ENCODE results near the gene HTT.

HTT gene

DNA sequence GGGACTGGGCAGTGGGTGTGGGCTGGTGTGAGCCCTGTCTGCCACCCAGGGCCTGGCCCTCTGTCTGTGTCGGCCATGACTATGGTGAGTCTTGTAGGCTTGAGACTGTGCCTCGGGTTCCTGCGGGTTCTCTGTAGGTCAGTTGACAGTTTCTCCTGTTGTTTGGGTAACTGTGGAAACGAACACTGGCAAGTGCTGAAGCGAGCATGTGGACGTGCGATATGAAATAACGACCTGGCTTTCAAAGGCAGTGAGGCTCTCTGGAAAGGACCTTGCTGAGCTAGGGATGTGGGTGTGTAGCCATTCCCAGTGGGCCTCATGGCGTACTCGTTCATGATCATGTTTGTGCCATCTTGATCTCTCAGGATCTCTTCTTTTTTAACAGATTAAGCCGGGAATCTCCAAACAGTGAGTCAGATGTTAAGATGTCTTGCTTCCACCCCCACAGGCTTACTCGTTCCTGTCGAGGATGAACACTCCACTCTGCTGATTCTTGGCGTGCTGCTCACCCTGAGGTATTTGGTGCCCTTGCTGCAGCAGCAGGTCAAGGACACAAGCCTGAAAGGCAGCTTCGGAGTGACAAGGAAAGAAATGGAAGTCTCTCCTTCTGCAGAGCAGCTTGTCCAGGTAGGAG lies 41.3 kb downstream of the HTT start:
- Mint-ChIP-seq H3K36me3 (ENCODE audit: low read depth) (peaks cover 29% of the 10 kb centered on the region), H3K27me3 (ENCODE audit: low read depth) (no peaks in the 10 kb centered on the region), H3K4me1 (ENCODE audit: low read depth) (peaks cover 2% of the 10 kb centered on the region), H3K27ac (no peak overlapping the region), H3K9me3 (no peaks in the 10 kb centered on the region), H3K4me3 (no peak overlapping the region)

DNA sequence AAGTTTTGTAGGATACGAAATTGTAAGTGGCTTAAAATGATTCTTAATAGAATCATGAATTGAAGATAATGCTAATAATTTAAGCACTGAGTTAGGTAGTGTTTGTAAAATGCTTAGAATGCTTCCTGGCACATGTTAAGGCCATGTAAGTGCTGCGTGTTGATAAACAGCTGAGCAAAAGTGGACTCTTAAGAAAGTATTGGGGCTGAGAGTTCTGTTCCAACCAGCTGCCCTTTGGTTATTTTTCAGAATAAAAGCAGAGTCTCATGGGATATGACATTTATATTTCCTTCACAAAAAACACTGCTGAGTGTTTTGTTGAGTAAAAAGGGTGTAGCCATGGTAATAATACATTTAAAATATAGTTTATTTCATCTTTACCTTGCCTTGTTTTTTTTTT lies 42.5 kb downstream of the HTT start:
- peaks cover 26% of the 10 kb centered on the region for H3K36me3 Mint-ChIP-seq (ENCODE audit: low read depth)

DNA sequence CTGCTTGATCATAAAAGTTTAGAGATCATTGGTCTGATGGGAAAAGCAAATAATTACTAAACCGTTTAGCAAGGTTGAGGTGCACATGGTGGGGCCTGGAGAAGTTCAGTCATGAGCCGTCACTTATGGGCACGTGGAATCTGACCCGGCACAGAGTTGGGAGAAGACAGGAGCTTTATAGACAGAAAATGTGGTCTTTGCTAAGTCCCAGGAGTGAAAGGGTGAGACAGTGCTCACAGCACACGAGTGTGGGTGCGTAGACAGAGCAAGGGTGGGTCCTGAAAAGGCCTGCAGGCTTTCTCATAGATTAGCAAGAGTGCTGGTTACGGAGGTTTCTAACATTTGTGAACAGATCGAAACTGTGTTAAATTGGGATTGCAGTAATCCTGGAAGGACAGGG lies 43.8 kb downstream of the HTT start:
- Mint-ChIP-seq H3K36me3 (ENCODE audit: low read depth) (peaks cover 29% of the 10 kb centered on the region), H3K4me1 (ENCODE audit: low read depth) (peaks cover 10% of the 10 kb centered on the region), H3K27me3 (ENCODE audit: low read depth) (no peaks in the 10 kb centered on the region), H3K9me3 (no peaks in the 10 kb centered on the region), H3K4me3 (no peak overlapping the region), H3K27ac (no peak overlapping the region)

More for the DNA sequence above, 42.5 kb downstream of the HTT start:
- H3K4me3 Mint-ChIP-seq = no peak overlapping the region
- H3K9me3 Mint-ChIP-seq = no peaks in the 10 kb centered on the region
- no peak overlapping the region for H3K27ac Mint-ChIP-seq
- peaks cover 3% of the 10 kb centered on the region for H3K4me1 Mint-ChIP-seq (ENCODE audit: low read depth)
- H3K27me3 Mint-ChIP-seq (ENCODE audit: low read depth) = no peaks in the 10 kb centered on the region

DNA sequence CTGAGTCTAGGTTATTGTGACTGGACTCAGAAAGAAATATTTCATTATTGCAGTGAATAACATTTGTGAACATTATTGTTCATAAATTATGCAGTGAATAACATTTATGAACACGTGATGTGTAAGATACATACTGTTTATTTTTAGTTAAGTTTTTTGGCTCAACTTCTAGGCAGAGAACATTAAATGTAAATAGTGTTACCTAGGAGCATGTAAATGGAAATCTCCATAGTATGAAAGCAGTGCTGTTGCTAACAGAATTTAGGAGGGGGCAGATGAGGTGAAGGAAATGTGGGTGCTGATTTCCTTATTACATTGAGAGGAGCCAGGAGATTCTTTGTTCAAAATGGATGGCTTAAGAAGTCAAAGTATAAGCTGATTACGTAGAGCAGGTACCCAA lies 45.0 kb downstream of the HTT start:
- Mint-ChIP-seq H3K27ac (no peak overlapping the region), H3K27me3 (ENCODE audit: low read depth) (no peaks in the 10 kb centered on the region), H3K4me1 (ENCODE audit: low read depth) (peaks cover 10% of the 10 kb centered on the region), H3K4me3 (no peak overlapping the region), H3K9me3 (no peaks in the 10 kb centered on the region), H3K36me3 (ENCODE audit: low read depth) (peaks cover 29% of the 10 kb centered on the region)

DNA sequence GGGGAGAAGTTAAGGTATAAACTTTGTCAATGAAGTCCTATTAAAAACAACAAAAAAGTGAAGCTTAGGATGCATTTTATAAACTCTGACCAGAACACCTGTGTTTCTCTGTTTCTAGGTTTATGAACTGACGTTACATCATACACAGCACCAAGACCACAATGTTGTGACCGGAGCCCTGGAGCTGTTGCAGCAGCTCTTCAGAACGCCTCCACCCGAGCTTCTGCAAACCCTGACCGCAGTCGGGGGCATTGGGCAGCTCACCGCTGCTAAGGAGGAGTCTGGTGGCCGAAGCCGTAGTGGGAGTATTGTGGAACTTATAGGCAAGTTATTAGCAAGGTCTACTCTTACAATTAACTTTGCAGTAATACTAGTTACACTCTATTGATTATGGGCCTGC lies 46.6 kb downstream of the HTT start:
- no peak overlapping the region for H3K4me3 Mint-ChIP-seq
- H3K27ac Mint-ChIP-seq = no peak overlapping the region
- H3K36me3 Mint-ChIP-seq (ENCODE audit: low read depth) = peaks cover 26% of the 10 kb centered on the region
- peaks cover 10% of the 10 kb centered on the region for H3K4me1 Mint-ChIP-seq (ENCODE audit: low read depth)
- H3K27me3 Mint-ChIP-seq (ENCODE audit: low read depth) = no peaks in the 10 kb centered on the region
- H3K9me3 Mint-ChIP-seq = no peaks in the 10 kb centered on the region

DNA sequence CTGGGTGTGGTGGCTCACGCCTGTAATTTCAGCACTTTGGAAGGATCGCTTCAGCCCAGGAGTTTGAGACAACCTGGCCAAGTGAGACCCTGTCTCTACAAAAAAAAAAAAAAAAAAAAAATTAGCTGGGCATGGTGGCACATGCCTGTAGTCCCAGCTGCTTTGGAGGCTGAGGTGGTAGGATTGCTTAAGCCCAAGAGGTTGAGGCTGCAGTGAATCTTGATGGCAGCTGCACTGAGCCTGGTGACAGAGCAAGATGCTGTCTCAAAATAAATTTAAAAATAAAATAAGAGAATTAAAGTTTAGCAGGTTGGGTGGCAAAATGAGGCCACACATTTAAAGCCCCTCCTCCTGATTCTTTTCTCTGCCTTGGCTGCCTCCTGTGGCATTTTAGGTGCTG lies 47.1 kb downstream of the HTT start:
- Mint-ChIP-seq H3K4me1 (ENCODE audit: low read depth) (peaks cover 10% of the 10 kb centered on the region), H3K27me3 (ENCODE audit: low read depth) (no peaks in the 10 kb centered on the region), H3K27ac (no peak overlapping the region), H3K9me3 (no peaks in the 10 kb centered on the region), H3K4me3 (no peak overlapping the region), H3K36me3 (ENCODE audit: low read depth) (peaks cover 25% of the 10 kb centered on the region)

DNA sequence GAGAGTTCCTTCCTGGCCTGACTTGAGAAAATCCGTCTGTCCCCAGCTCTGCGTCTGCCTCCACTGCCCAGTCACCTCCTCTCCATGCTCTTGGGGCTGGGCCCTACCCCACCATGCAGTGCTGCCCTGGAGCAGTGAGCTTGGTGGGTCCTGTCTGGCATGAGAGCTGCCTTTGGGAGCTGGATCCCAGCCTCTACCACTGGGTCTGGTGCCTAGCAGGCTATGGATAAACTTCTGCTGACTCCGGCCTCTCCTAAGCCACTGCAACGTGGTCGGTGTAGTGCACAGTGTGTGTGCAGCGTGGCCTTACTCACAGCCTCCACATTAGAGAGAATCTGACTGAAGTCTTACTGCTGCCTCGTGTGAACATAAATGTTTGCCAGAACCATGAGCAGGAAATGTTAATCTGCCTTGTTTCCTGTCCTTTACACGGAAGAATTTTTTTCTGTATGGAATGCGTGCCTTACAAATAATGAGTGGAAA lies 47.6 kb downstream of the HTT start:
- Mint-ChIP-seq H3K4me3 (peak overlapping the region; percentile 16), H3K4me1 (ENCODE audit: low read depth) (peaks cover 10% of the 10 kb centered on the region), H3K9me3 (no peaks in the 10 kb centered on the region), H3K27me3 (ENCODE audit: low read depth) (no peaks in the 10 kb centered on the region), H3K36me3 (ENCODE audit: low read depth) (peaks cover 30% of the 10 kb centered on the region), H3K27ac (peak overlapping the region; percentile 54)

DNA sequence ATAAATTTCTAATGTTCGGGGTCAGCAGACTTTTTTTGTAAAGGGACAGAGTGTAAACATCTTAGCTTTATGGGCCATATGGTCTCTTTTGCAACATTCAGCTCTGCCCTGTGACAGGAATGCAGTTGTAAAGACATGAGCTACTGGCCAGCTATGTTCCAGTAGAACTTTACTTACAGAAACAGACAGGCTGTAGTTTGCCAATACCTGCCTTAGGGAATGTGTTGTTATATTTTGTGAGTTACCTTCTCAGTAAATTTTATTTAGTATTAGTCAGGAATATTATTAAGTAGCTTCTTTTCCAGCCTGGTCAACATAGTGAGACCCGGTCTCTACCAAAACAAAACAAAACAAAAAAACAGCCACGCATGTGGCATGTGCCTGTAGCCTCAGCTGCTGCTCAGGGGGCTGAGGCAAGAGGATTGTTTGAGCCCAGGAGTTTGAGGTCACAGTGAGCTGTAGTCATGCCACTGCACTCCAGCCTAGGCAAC lies 48.7 kb downstream of the HTT start:
- Mint-ChIP-seq H3K4me1 (ENCODE audit: low read depth) (peaks cover 9% of the 10 kb centered on the region), H3K9me3 (no peaks in the 10 kb centered on the region), H3K27ac (peak overlapping the region; percentile 43), H3K27me3 (ENCODE audit: low read depth) (no peaks in the 10 kb centered on the region), H3K4me3 (no peak overlapping the region), H3K36me3 (ENCODE audit: low read depth) (peaks cover 31% of the 10 kb centered on the region)

DNA sequence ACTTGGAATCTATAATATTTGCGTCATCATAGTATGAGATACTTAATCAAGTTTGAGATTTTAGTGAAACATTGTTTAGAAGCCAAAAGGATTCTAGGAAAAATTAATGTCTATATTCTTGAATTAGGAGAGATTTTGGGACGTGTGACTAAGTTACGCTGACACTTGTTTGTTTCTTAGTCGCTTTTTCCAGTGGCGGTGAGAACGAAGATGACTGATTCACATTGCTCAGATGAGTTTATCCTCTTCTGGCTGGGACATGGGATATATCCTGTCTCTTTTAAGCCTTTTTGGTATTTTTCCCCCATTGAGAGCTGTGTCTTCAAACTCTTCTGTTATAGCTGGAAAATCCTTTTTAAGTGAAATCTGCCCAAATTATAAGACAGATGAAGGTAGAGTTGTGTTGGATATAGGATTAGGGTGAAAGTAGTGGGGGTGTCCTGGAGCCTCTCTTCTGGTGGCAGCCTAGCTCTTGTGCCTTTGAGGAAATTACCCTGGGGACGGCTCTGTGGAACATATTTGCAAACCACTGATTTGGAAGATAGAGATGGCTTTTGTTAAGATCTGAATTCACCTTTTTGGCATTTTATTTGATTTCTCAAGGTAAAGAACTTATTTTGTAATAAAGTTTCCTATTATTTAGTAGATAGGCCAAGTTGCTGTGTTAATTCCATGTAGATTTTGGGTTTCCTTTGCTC lies 49.7 kb downstream of the HTT start:
- no peaks in the 10 kb centered on the region for H3K9me3 Mint-ChIP-seq
- peaks cover 8% of the 10 kb centered on the region for H3K4me1 Mint-ChIP-seq (ENCODE audit: low read depth)
- peaks cover 31% of the 10 kb centered on the region for H3K36me3 Mint-ChIP-seq (ENCODE audit: low read depth)
- no peaks in the 10 kb centered on the region for H3K27me3 Mint-ChIP-seq (ENCODE audit: low read depth)
- no peak overlapping the region for H3K27ac Mint-ChIP-seq
- H3K4me3 Mint-ChIP-seq = no peak overlapping the region

DNA sequence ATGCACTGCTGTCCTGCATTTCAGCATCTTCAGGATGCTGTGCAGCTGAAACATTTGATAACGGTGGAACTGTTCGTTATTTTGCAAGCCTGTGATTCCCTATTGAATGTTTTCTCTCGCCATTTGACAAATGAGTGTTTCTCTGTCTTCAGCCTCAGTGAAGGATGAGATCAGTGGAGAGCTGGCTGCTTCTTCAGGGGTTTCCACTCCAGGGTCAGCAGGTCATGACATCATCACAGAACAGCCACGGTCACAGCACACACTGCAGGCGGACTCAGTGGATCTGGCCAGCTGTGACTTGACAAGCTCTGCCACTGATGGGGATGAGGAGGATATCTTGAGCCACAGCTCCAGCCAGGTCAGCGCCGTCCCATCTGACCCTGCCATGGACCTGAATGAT lies 52.6 kb downstream of the HTT start:
- Mint-ChIP-seq H3K4me3 (no peak overlapping the region), H3K36me3 (ENCODE audit: low read depth) (peaks cover 51% of the 10 kb centered on the region), H3K4me1 (ENCODE audit: low read depth) (peaks cover 5% of the 10 kb centered on the region), H3K27ac (no peak overlapping the region), H3K27me3 (ENCODE audit: low read depth) (no peaks in the 10 kb centered on the region), H3K9me3 (no peaks in the 10 kb centered on the region)

DNA sequence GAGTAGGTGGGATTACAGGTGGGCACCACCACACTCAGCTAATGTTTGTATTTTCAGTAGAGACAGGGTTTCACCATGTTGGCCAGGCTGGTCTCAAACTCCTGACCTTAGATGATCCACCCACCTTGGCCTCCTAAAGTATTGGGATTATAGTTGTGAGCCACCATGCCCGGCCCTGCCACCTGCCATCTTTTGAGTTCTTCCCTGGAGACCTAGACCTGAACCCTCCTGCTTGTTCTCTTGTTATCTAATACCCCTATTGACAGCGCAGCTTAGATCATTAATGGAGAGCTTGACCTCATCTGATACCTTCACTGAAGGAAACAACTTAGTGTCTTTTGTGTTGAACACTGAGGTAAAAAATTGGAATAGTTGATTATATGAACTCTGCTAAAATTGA lies 53.6 kb downstream of the HTT start:
- no peaks in the 10 kb centered on the region for H3K27me3 Mint-ChIP-seq (ENCODE audit: low read depth)
- no peak overlapping the region for H3K27ac Mint-ChIP-seq
- peaks cover 45% of the 10 kb centered on the region for H3K36me3 Mint-ChIP-seq (ENCODE audit: low read depth)
- H3K4me1 Mint-ChIP-seq (ENCODE audit: low read depth) = no peaks in the 10 kb centered on the region
- H3K9me3 Mint-ChIP-seq = no peaks in the 10 kb centered on the region
- no peak overlapping the region for H3K4me3 Mint-ChIP-seq

DNA sequence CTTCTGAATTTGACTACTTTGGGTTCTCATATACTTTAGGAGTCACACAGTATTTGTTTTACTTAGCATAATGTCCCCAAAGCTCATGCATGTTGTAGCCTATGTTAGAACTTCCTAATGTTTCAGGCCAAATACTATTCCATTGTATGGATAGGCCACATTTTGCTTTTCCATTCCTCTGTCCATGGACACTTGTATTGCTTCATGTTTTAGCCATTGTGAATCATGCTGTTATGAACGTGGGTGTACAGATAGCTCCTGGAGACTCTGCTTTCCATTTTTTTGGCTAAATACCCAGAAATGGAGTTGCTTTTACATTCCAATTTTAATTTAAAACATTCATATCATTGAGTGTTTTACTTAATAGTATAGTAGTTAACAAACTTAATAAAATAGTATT lies 54.5 kb downstream of the HTT start:
- no peaks in the 10 kb centered on the region for H3K4me1 Mint-ChIP-seq (ENCODE audit: low read depth)
- peaks cover 48% of the 10 kb centered on the region for H3K36me3 Mint-ChIP-seq (ENCODE audit: low read depth)
- H3K9me3 Mint-ChIP-seq = no peaks in the 10 kb centered on the region
- no peak overlapping the region for H3K4me3 Mint-ChIP-seq
- no peak overlapping the region for H3K27ac Mint-ChIP-seq
- no peaks in the 10 kb centered on the region for H3K27me3 Mint-ChIP-seq (ENCODE audit: low read depth)

DNA sequence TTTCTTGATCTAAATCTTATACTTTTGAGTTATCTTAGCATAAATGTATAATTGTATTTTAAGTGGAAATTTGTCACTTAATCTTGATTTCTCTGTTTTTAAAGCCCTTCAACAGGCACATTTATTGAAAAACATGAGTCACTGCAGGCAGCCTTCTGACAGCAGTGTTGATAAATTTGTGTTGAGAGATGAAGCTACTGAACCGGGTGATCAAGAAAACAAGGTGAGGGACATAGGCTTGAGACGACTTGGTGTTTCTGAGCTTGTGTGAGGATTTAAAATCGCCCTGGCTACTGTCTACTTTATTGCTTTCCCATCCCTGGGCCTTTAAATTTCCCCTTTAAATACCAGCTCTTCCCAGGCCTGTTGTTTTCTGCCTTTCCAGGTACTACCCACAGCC lies 55.7 kb downstream of the HTT start:
- Mint-ChIP-seq H3K9me3 (no peaks in the 10 kb centered on the region), H3K4me3 (no peak overlapping the region), H3K27ac (no peak overlapping the region), H3K27me3 (ENCODE audit: low read depth) (no peaks in the 10 kb centered on the region), H3K36me3 (ENCODE audit: low read depth) (peaks cover 50% of the 10 kb centered on the region), H3K4me1 (ENCODE audit: low read depth) (no peaks in the 10 kb centered on the region)

DNA sequence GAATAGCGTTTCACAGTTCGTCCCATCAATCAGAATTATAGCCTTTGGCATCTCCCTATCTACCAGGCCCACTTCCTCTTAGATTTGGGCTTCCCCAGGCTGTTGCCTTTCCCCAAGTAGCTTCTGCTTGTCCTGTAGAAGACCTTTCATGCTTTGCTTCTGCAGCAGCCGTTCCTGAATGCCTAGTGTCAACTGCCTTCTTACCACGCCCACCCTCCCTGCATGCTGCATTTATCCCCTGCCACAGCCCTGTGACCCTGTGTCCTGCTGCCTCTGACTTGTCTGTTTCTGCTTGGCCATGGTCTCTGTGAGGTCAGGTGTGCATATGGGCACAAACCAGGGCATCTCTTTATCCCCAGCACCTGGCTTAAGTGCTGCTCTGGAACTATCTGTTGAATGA lies 56.3 kb downstream of the HTT start:
- H3K36me3 Mint-ChIP-seq (ENCODE audit: low read depth) = peaks cover 46% of the 10 kb centered on the region
- no peaks in the 10 kb centered on the region for H3K4me1 Mint-ChIP-seq (ENCODE audit: low read depth)
- no peaks in the 10 kb centered on the region for H3K27me3 Mint-ChIP-seq (ENCODE audit: low read depth)
- no peak overlapping the region for H3K4me3 Mint-ChIP-seq
- peak overlapping the region; percentile 16 for H3K27ac Mint-ChIP-seq
- H3K9me3 Mint-ChIP-seq = no peaks in the 10 kb centered on the region

DNA sequence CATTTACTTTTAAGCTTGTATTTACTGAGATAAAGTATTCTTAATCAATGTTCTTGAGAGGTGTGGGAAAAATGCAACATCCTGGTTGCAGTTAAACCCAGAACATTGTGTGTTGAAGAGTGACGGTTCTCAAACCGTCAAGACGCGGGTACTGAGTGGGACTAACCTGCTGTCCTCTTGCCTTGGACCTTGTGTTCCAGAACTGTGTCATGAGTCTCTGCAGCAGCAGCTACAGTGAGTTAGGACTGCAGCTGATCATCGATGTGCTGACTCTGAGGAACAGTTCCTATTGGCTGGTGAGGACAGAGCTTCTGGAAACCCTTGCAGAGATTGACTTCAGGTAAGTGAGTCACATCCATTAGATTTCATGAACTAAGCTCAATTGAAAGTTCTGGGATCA lies 59.7 kb downstream of the HTT start:
- no peaks in the 10 kb centered on the region for H3K9me3 Mint-ChIP-seq
- H3K27me3 Mint-ChIP-seq (ENCODE audit: low read depth) = no peaks in the 10 kb centered on the region
- H3K27ac Mint-ChIP-seq = peak overlapping the region; percentile 65
- no peaks in the 10 kb centered on the region for H3K4me1 Mint-ChIP-seq (ENCODE audit: low read depth)
- no peak overlapping the region for H3K4me3 Mint-ChIP-seq
- peaks cover 39% of the 10 kb centered on the region for H3K36me3 Mint-ChIP-seq (ENCODE audit: low read depth)
